Measurements from ENCODE around the gene BCAS4.

The BCAS4 gene

DNA sequence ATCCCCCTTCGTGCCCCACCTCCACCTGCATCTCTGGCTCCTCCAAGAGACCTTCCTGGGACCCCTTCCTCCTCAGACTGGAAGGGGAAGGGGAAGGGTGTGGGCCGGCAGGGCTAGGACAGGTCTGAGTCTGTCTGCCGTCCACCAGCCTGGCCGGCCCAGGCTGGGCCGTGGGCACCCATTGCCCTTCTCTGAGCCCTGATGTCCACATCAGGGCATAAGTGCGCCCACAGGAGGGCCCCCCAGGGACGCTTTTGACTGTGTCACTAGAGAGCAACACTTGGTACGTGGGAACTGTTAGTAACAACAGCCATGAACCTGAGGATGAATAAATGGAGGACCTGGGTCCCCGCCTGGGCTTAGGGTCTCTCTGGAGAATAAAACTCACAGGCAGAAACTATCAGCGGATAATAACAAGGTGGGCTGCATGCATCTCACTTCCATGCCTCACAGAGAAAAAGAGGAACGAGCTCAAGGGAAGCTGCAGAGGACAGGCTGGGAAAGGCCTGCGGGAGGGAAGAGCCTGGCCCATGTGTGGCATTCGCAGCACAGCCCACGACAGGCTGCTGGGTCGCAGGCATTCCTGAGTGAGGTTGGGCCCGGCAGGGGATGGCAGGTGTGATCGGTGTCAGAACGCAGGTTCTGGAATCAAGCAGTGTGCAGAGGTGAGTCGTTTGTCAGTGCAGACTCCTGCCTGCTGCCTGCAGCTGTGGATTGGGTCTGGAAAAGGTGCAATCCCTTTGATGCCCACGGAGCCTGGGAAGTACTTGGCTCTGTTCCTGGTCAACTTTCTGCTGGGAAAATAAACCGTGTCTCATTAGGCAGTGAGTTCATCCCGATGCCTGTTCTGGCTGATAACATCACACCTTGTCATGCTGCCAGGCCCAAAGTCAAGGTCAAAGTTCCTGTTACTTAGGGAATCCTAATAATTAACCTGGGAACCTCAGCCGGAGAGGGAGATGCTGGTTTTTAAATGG lies 60.9 kb downstream of the BCAS4 start:
- no peaks in the 10 kb centered on the region for H3K27me3 ChIP-seq (replicated peaks in 2 of 5; ENCODE audit: control insufficient read depth in 4 of 5, insufficient read depth in 5 of 5, low read length in 4 of 5)
- peaks cover 0 to 11% (median 9%) of the 10 kb centered on the region in 4 experiments for H3K4me1 ChIP-seq (ENCODE audit: control extremely low read depth in 1 of 4, control insufficient read depth in 4 of 4, insufficient read depth in 4 of 4, low read length in 3 of 4)
- H3K36me3 ChIP-seq (ENCODE audit: control insufficient read depth in 4 of 4, insufficient read depth in 4 of 4, low read length in 3 of 4): peaks cover 0 to 9% (median 0%) of the 10 kb centered on the region in 4 experiments
- DNase-seq: no peak
- ChIA-PET POLR2A (no interaction called here), CTCF (no interaction called here)
- WGBS (ENCODE audit: insufficient coverage): 94% methylated on average over 20 of the region's 23 CpGs
- no peak overlapping the region for H3K4me3 ChIP-seq (ENCODE audit: control insufficient read depth in 1 of 7, extremely low read depth in 1 of 7, insufficient read depth in 4 of 7, low read depth in 2 of 7, low read length in 6 of 7)
- no peaks in the 10 kb centered on the region for H3K9me3 ChIP-seq (ENCODE audit: control extremely low read depth in 1 of 5, control insufficient read depth in 4 of 5, insufficient read depth in 2 of 5, low read depth in 1 of 5, low read length in 4 of 5)
- H3K27ac ChIP-seq (ENCODE audit: insufficient read depth in 1 of 2, low read depth in 1 of 2, low read length in 2 of 2, poor library complexity in 1 of 2, severe bottlenecking in 2 of 2): no peak overlapping the region

- DNase-seq: no peak
- H3K9me3 ChIP-seq (ENCODE audit: control extremely low read depth in 1 of 5, control insufficient read depth in 4 of 5, insufficient read depth in 2 of 5, low read depth in 1 of 5, low read length in 4 of 5): no peaks in the 10 kb centered on the region
- CTCF ChIA-PET: interaction anchor here (1.1 to 1.2 kb wide), 2 partner anchors 8 to 61 kb away, joined by 3 read pairs; partner anchors contain the start of gene BCAS4
- 100% methylated on average over 3 of the region's 5 CpGs for WGBS (ENCODE audit: insufficient coverage)
- no peak overlapping the region for H3K27ac ChIP-seq (ENCODE audit: insufficient read depth in 1 of 2, low read depth in 1 of 2, low read length in 2 of 2, poor library complexity in 1 of 2, severe bottlenecking in 2 of 2)
- POLR2A ChIA-PET: no interaction called here
- H3K36me3 ChIP-seq (ENCODE audit: control insufficient read depth in 4 of 4, insufficient read depth in 4 of 4, low read length in 3 of 4): peaks cover 0 to 9% (median 0%) of the 10 kb centered on the region in 4 experiments
- H3K4me3 ChIP-seq (ENCODE audit: control insufficient read depth in 1 of 7, extremely low read depth in 1 of 7, insufficient read depth in 4 of 7, low read depth in 2 of 7, low read length in 6 of 7): no peak overlapping the region
- H3K4me1 ChIP-seq (ENCODE audit: control extremely low read depth in 1 of 4, control insufficient read depth in 4 of 4, insufficient read depth in 4 of 4, low read length in 3 of 4): peaks cover 0 to 6% (median 4%) of the 10 kb centered on the region in 4 experiments
- no peaks in the 10 kb centered on the region for H3K27me3 ChIP-seq (replicated peaks in 2 of 5; ENCODE audit: control insufficient read depth in 4 of 5, insufficient read depth in 5 of 5, low read length in 4 of 5)
These were observed 61.7 kb downstream of the BCAS4 start for GRCh38 chr20:50856475-50857041.

- Histone ChIP-seq H3K36me3 (ENCODE audit: control insufficient read depth in 4 of 4, insufficient read depth in 4 of 4, low read length in 3 of 4) (peaks cover 0 to 7% (median 0%) of the 10 kb centered on the region in 4 experiments), H3K27me3 (replicated peaks in 2 of 5; ENCODE audit: control insufficient read depth in 4 of 5, insufficient read depth in 5 of 5, low read length in 4 of 5) (no peaks in the 10 kb centered on the region), H3K4me1 (ENCODE audit: control extremely low read depth in 1 of 4, control insufficient read depth in 4 of 4, insufficient read depth in 4 of 4, low read length in 3 of 4) (no peaks in the 10 kb centered on the region), H3K9me3 (ENCODE audit: control extremely low read depth in 1 of 5, control insufficient read depth in 4 of 5, insufficient read depth in 2 of 5, low read depth in 1 of 5, low read length in 4 of 5) (no peaks in the 10 kb centered on the region), H3K27ac (ENCODE audit: insufficient read depth in 1 of 2, low read depth in 1 of 2, low read length in 2 of 2, poor library complexity in 1 of 2, severe bottlenecking in 2 of 2) (no peak overlapping the region), H3K4me3 (ENCODE audit: control insufficient read depth in 1 of 7, extremely low read depth in 1 of 7, insufficient read depth in 4 of 7, low read depth in 2 of 7, low read length in 6 of 7) (no peak overlapping the region)
- 100% methylated on average over 3 of the region's 7 CpGs for WGBS (ENCODE audit: insufficient coverage)
- no peak for DNase-seq
- ChIA-PET CTCF (interaction anchor here (1.0 to 1.2 kb wide), 3 partner anchors 9 to 62 kb away, joined by 3 to 5 read pairs (median 3); partner anchors contain the start of gene BCAS4), POLR2A (no interaction called here)
These were observed 62.5 kb downstream of the BCAS4 start for GRCh38 chr20:50857348-50857747.

DNA sequence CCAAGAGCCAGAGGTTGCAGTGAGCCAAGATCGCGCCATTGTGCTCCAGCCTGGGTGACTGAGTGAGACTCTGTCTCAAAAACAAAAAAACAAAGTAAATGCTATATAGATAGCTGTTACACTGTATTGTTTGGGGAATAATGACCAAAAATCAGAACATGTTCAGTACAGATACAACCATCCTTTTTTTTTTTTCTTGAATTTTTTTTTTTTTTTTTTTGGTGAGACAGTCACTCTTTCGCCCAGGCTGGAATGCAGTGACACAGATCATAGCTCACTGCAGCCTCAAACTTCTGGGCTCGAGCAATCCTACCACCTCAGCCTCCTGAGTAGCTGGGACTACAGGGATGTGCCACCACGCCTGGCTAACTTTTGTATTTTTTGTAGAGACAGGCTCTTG lies 63.7 kb downstream of the BCAS4 start:
- Histone ChIP-seq H3K27ac (ENCODE audit: insufficient read depth in 1 of 2, low read depth in 1 of 2, low read length in 2 of 2, poor library complexity in 1 of 2, severe bottlenecking in 2 of 2) (no peak overlapping the region), H3K9me3 (ENCODE audit: control extremely low read depth in 1 of 5, control insufficient read depth in 4 of 5, insufficient read depth in 2 of 5, low read depth in 1 of 5, low read length in 4 of 5) (no peaks in the 10 kb centered on the region), H3K4me1 (ENCODE audit: control extremely low read depth in 1 of 4, control insufficient read depth in 4 of 4, insufficient read depth in 4 of 4, low read length in 3 of 4) (no peaks in the 10 kb centered on the region), H3K4me3 (ENCODE audit: control insufficient read depth in 1 of 7, extremely low read depth in 1 of 7, insufficient read depth in 4 of 7, low read depth in 2 of 7, low read length in 6 of 7) (no peak overlapping the region), H3K36me3 (ENCODE audit: control insufficient read depth in 4 of 4, insufficient read depth in 4 of 4, low read length in 3 of 4) (peaks cover 0 to 7% (median 0%) of the 10 kb centered on the region in 4 experiments), H3K27me3 (replicated peaks in 2 of 5; ENCODE audit: control insufficient read depth in 4 of 5, insufficient read depth in 5 of 5, low read length in 4 of 5) (no peaks in the 10 kb centered on the region)
- 100% methylated on average over 1 of the region's 5 CpGs for WGBS (ENCODE audit: insufficient coverage)
- no peak for DNase-seq
- ChIA-PET CTCF (interaction anchor here (1.0 to 1.4 kb wide), 2 partner anchors 10 to 64 kb away, joined by 3 to 6 read pairs; partner anchors contain the start of gene BCAS4), POLR2A (no interaction called here)

DNA sequence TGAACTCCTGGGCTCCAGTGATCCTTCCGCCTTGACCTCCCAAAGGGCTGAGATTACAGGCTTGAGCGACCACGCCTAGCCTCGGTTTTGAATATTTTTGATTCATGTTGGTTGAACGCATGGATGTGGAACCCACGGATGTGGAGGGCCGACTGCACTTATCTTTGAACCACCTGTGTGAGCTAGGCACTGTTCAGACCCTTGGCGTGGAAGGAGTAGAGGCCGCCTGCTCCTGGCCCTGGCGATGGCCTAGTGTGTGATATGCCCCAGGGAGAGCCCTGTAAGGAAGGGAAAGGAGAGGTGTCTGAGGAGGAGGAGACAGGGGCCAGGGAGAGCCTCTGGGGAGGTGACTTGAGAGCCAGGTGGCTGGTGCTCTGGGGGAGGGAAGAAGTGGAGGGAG lies 64.3 kb downstream of the BCAS4 start:
- 93% methylated on average over 8 of the region's 10 CpGs for WGBS (ENCODE audit: insufficient coverage)
- H3K4me3 ChIP-seq (ENCODE audit: control insufficient read depth in 1 of 7, extremely low read depth in 1 of 7, insufficient read depth in 4 of 7, low read depth in 2 of 7, low read length in 6 of 7): no peak overlapping the region
- no peaks in the 10 kb centered on the region for H3K9me3 ChIP-seq (ENCODE audit: control extremely low read depth in 1 of 5, control insufficient read depth in 4 of 5, insufficient read depth in 2 of 5, low read depth in 1 of 5, low read length in 4 of 5)
- no peak overlapping the region for H3K27ac ChIP-seq (ENCODE audit: insufficient read depth in 1 of 2, low read depth in 1 of 2, low read length in 2 of 2, poor library complexity in 1 of 2, severe bottlenecking in 2 of 2)
- no peak for DNase-seq
- H3K27me3 ChIP-seq (replicated peaks in 2 of 5; ENCODE audit: control insufficient read depth in 4 of 5, insufficient read depth in 5 of 5, low read length in 4 of 5): no peaks in the 10 kb centered on the region
- no peaks in the 10 kb centered on the region for H3K4me1 ChIP-seq (ENCODE audit: control extremely low read depth in 1 of 4, control insufficient read depth in 4 of 4, insufficient read depth in 4 of 4, low read length in 3 of 4)
- ChIA-PET POLR2A (no interaction called here), CTCF (interaction anchor here (1.0 to 1.4 kb wide), 2 partner anchors 10 to 65 kb away, joined by 3 to 6 read pairs; partner anchors contain the start of gene BCAS4)
- peaks cover 0 to 11% (median 0%) of the 10 kb centered on the region in 4 experiments for H3K36me3 ChIP-seq (ENCODE audit: control insufficient read depth in 4 of 4, insufficient read depth in 4 of 4, low read length in 3 of 4)

- no peak for DNase-seq
- Histone ChIP-seq H3K27ac (ENCODE audit: insufficient read depth in 1 of 2, low read depth in 1 of 2, low read length in 2 of 2, poor library complexity in 1 of 2, severe bottlenecking in 2 of 2) (no peak overlapping the region), H3K4me1 (ENCODE audit: control extremely low read depth in 1 of 4, control insufficient read depth in 4 of 4, insufficient read depth in 4 of 4, low read length in 3 of 4) (no peaks in the 10 kb centered on the region), H3K27me3 (replicated peaks in 2 of 5; ENCODE audit: control insufficient read depth in 4 of 5, insufficient read depth in 5 of 5, low read length in 4 of 5) (no peaks in the 10 kb centered on the region), H3K9me3 (ENCODE audit: control extremely low read depth in 1 of 5, control insufficient read depth in 4 of 5, insufficient read depth in 2 of 5, low read depth in 1 of 5, low read length in 4 of 5) (no peaks in the 10 kb centered on the region), H3K4me3 (ENCODE audit: control insufficient read depth in 1 of 7, extremely low read depth in 1 of 7, insufficient read depth in 4 of 7, low read depth in 2 of 7, low read length in 6 of 7) (no peak overlapping the region), H3K36me3 (ENCODE audit: control insufficient read depth in 4 of 4, insufficient read depth in 4 of 4, low read length in 3 of 4) (peaks cover 0 to 5% (median 0%) of the 10 kb centered on the region in 4 experiments)
- whole genome bisulfite sequencing (ENCODE audit: insufficient coverage): 100% methylated on average over 11 of the region's 12 CpGs
- CTCF ChIA-PET: interaction anchor here (0.6 to 2.1 kb wide), 3 partner anchors 11 to 62 kb away, joined by 3 to 6 read pairs (median 3); no protein-coding TSS in a partner anchor
- POLR2A ChIA-PET: no interaction called here
These were observed 66.2 kb downstream of the BCAS4 start for GRCh38 chr20:50861012-50861411.
